Activated naive CD4-positive, alpha-beta T cell treated with anti-CD3 and anti-CD28 coated beads, Interleukin-2, amount 50 U/mL, for 24 hours (primary cell): ENCODE measurements around the gene MIA.
"Not testable (repeated sequence)": the region's sequence is repeated elsewhere in the genome, so short reads cannot be mapped to it uniquely, and the experiment has no call there.

Experiments used
- H3K27ac Mint-ChIP-seq: one replicate; pipeline ENCODE4 v1.8.0; 2021; ENCODE audit warnings: mild to moderate bottlenecking, mixed read lengths
- H3K27me3 Mint-ChIP-seq: one replicate; pipeline ENCODE4 v1.8.0; 2021; ENCODE audit warnings: mixed read lengths
- H3K36me3 Mint-ChIP-seq: one replicate; pipeline ENCODE4 v1.8.0; 2021; ENCODE audit warnings: mixed read lengths
- H3K4me1 Mint-ChIP-seq: one replicate; pipeline ENCODE4 v1.8.0; 2021; ENCODE audit warnings: mixed read lengths
- H3K4me3 Mint-ChIP-seq: one replicate; pipeline ENCODE4 v1.8.0; 2021; ENCODE audit warnings: mild to moderate bottlenecking, mixed read lengths
- H3K9me3 Mint-ChIP-seq: one replicate; pipeline ENCODE4 v1.8.0; 2021; ENCODE audit warnings: mixed read lengths

The MIA gene

DNA sequence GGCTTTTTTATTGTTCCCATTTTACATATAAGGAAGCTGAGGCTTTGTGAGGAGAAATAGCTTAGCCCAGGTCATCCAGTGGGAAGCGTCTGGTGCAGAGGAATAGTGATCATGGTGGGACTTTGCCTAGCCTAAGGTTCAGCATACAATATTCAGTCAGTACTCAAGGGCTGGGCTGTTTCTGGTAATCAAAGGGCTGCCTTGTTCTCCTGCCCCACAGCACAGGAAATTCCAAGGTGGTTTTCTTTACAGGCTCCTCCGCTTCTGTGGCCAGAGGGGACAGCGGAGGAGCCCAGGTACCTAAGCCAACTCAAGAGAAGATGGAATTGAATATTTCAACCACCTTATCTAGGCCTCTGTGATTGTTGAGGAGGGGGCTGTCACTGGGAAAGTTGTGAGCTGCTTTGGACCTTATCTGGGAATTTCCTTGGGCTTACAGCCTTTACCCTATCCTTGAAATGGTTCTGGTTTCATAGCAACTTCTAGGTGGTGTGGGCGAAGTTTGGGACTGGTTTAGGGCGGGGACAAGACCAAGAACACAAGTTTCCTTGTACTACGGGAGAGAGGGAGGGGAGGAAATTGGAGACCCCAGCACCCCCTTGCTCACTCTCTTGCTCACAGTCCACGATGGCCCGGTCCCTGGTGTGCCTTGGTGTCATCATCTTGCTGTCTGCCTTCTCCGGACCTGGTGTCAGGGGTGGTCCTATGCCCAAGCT lies at the start of gene MIA:
TSS of gene MIA (plus strand) at position 606 of the 716 bp plus-strand sequence. CDS start at position 628, 22 bp downstream.
- Mint-ChIP-seq H3K4me3 (no peak within 1 kb of the TSS), H3K9me3 (no peaks in the 10 kb centered on the region), H3K4me1 (peaks cover 36% of the 10 kb centered on the region), H3K36me3 (peaks cover 9% of the 10 kb centered on the region), H3K27ac (no peak within 1 kb of the TSS), H3K27me3 (no peaks in the 10 kb centered on the region)

DNA sequence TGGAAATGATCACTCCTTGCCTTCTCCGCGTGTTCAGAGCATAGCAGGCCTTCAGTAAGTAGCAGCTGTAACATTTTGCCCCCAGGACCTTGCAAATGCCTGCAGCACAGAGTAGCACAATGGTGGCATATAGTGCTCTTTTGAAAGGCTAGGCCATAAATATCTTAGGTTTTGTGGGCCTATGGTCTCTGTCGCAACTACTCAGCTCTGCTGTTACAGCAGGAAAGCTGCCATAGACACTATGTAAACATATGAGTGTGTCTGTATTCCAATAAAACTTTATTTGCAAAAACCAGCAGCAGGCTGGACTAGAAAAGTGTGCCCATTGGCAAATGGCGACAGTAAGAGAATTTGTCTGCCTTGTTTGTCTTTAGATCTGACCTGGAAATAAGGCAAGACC lies 49.0 kb upstream of the MIA start:
- peaks cover 15% of the 10 kb centered on the region for H3K36me3 Mint-ChIP-seq
- H3K4me1 Mint-ChIP-seq, result peaks cover 21% of the 10 kb centered on the region
- H3K27ac Mint-ChIP-seq, result no peak overlapping the region

DNA sequence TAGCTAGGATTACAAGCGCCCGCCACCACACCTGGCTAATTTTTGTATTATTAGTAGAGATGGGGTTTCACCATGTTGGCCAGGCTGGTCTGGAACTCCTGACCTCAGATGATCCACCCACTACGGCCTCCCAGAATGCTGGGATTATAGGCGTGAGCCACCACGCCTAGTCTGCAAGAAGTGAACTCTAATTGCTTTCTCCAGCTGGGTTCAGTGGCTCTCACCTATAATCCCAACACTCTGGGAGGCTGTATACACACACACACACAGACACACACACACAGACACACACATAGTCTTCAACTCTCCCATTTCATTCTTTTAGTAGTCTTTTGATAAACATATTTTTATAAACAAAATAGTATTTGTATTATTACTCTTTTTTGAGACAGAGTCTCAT lies 45.3 kb upstream of the MIA start:
- not testable (repeated sequence) for H3K27ac Mint-ChIP-seq, H3K27me3 Mint-ChIP-seq, H3K9me3 Mint-ChIP-seq, H3K4me1 Mint-ChIP-seq, H3K4me3 Mint-ChIP-seq
- peaks cover 10% of the 10 kb centered on the region for H3K36me3 Mint-ChIP-seq

More for the DNA sequence above, 49.0 kb upstream of the MIA start:
- no peaks in the 10 kb centered on the region for H3K27me3 Mint-ChIP-seq
- H3K4me3 Mint-ChIP-seq, result no peak overlapping the region
- no peaks in the 10 kb centered on the region for H3K9me3 Mint-ChIP-seq

DNA sequence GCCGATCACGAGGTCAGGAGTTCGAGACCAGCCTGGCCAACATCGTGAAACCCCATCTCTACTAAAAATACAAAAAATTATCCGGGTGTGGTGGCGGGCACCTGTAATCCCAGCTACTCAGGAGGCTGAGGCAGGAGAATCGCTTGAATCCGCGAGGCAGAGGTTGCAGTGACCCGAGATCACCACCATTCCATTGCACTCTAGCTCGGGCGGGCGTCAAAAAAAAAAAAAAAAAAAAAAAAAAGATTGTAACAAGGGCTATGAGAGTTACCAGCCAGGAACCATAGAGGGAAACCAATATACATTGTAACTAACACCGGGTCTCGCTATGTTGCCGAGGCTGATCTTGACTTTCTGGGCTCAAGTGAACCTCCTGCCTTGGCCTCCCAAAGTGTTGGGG lies 43.0 kb upstream of the MIA start:
- not testable (repeated sequence) for H3K9me3 Mint-ChIP-seq, H3K4me3 Mint-ChIP-seq, H3K27me3 Mint-ChIP-seq, H3K27ac Mint-ChIP-seq, H3K4me1 Mint-ChIP-seq
- peaks cover 14% of the 10 kb centered on the region for H3K36me3 Mint-ChIP-seq

DNA sequence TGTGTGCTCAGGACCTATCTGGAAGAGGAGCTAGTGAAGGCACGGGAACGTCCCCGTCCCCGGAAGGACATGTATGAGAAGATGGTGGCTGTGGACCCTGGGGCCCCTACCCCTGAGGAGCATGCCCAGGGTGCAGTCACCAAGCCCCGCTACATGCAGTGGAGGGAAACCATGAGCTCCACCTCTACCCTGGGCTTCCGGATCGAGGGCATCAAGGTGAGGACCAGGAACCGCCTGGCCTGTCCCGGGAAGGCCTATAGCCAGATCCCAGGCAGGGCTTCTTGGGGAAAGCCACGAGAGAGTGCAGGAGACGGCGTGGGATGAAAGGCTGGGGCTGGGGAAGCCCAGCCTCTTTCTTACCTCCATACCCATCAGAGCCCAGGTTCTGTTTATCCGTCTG lies 42.2 kb upstream of the MIA start:
- H3K27ac Mint-ChIP-seq, result no peak overlapping the region
- no peaks in the 10 kb centered on the region for H3K27me3 Mint-ChIP-seq
- no peak overlapping the region for H3K4me3 Mint-ChIP-seq
- peaks cover 14% of the 10 kb centered on the region for H3K36me3 Mint-ChIP-seq
- H3K9me3 Mint-ChIP-seq, result no peaks in the 10 kb centered on the region
- no peaks in the 10 kb centered on the region for H3K4me1 Mint-ChIP-seq

DNA sequence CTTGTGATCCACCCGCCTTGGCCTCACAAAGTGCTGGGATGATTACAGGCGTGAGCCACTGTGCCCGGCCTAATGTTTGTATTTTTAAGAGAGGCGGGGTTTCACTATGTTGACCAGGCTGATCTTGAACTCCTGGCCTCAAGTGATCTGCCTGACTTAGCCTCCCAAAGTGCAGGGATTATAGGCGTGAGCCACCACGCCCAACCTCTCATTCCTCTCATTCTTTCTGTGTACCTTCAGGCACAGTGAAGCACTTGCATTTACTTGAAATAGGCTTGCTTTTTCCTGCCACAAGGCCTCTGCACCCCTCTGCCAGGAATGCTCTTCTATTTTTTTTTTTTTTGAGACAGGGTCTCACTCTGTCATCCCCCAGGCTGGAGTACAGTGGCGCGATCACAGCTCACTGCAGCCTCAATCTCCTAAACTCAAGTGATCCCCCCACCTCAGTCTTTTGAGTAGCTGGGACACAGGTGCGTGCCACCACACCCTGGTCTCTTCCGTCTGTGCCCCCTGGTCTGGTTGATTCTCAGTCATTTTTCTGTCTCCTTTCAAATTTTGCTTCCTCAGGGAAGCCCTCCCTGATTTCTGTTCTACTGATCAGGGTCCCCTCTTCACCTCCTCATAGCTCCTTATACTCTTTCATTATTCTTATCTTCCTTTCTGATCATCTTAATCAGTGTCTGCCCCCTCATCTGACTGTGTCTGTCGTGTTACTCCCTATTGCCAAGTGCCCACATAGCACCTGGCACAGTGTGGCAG lies 40.1 kb upstream of the MIA start:
- Mint-ChIP-seq H3K4me1 (no peaks in the 10 kb centered on the region), H3K36me3 (peaks cover 14% of the 10 kb centered on the region), H3K27ac (peak overlapping the region; percentile 38), H3K9me3 (no peaks in the 10 kb centered on the region), H3K27me3 (no peaks in the 10 kb centered on the region), H3K4me3 (no peak overlapping the region)

DNA sequence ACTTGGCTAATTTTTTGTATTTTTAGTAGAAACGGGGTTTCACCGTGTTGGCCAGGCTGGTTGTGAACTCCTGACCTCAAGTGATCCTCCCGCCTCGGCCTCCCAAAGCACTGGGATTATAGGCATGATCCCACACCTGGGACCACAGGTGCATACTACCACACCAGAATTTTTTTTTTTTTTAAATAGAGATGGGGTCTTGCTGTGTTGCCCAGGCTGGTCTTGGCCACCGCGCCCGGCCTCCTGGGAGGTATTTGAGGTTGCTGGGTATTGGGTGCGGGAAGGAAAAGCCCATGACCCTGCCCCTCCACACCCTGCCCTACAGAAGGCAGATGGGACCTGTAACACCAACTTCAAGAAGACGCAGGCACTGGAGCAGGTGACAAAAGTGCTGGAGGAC lies 38.7 kb upstream of the MIA start:
- no peak overlapping the region for H3K27ac Mint-ChIP-seq
- no peak overlapping the region for H3K4me3 Mint-ChIP-seq
- no peaks in the 10 kb centered on the region for H3K27me3 Mint-ChIP-seq
- no peaks in the 10 kb centered on the region for H3K9me3 Mint-ChIP-seq
- H3K36me3 Mint-ChIP-seq, result peaks cover 6% of the 10 kb centered on the region
- no peaks in the 10 kb centered on the region for H3K4me1 Mint-ChIP-seq

DNA sequence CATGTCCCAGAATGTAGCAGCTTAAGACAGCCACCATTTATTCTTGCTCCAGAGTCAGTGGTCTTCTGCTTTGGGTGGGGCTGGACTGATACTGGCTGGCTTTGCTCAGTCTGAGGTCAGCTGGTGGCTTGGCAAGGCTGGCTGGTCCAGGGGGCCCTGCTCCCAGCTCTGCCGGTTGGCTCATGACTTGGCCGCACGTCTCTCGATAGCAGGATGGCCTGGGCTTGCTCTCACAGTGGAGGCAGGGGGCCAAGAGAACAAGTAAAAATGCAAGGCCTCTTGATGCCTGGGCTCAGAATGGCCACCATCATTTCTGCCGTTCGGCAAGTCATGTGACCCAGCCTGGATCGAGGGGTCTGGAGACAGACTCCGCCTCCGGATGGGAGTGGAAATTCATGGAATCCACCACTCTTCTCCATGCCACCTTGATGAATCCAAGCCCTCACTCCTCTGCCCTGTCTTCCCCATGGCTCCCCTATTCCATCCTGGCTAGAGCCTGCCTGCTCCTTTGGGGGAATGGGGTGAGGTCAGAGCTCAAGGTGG lies 38.1 kb upstream of the MIA start:
- Mint-ChIP-seq H3K9me3 (no peaks in the 10 kb centered on the region), H3K27ac (no peak overlapping the region), H3K27me3 (no peaks in the 10 kb centered on the region), H3K4me1 (no peaks in the 10 kb centered on the region), H3K4me3 (no peak overlapping the region), H3K36me3 (peaks cover 6% of the 10 kb centered on the region)

DNA sequence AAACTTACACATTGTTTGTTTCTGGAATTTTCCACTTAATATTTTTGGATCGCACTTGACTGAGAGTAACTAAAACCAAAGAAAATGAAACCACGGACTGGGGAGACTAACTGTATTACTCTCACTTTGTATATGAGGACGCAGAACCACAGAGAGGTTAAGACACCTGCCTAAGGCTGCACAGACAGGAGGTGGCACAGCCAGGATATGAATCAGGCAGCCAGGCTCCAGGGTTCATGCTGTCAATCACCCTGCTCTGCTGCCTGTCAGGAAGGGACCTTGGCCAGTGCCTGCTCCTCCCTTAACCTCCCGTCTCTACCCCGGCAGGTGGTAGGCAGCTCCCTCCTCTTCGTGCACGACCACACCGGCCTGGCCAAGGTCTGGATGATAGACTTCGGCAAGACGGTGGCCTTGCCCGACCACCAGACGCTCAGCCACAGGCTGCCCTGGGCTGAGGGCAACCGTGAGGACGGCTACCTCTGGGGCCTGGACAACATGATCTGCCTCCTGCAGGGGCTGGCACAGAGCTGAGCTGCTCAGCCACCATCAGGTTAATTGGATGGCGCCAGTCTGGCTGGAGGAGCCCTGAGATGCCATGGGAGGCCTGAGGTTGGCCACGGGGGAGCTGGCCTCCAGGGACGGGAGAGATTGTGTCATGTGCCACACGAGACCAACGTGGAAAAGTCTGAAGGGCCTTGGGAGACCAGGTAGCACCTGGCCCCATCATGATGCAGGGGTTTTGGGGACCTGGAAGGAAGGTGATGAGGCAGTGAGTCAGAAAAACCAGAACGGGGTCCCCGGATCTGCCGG lies 36.1 kb upstream of the MIA start:
- Mint-ChIP-seq H3K36me3 (peaks cover 6% of the 10 kb centered on the region), H3K27ac (no peak overlapping the region), H3K4me1 (no peaks in the 10 kb centered on the region)

DNA sequence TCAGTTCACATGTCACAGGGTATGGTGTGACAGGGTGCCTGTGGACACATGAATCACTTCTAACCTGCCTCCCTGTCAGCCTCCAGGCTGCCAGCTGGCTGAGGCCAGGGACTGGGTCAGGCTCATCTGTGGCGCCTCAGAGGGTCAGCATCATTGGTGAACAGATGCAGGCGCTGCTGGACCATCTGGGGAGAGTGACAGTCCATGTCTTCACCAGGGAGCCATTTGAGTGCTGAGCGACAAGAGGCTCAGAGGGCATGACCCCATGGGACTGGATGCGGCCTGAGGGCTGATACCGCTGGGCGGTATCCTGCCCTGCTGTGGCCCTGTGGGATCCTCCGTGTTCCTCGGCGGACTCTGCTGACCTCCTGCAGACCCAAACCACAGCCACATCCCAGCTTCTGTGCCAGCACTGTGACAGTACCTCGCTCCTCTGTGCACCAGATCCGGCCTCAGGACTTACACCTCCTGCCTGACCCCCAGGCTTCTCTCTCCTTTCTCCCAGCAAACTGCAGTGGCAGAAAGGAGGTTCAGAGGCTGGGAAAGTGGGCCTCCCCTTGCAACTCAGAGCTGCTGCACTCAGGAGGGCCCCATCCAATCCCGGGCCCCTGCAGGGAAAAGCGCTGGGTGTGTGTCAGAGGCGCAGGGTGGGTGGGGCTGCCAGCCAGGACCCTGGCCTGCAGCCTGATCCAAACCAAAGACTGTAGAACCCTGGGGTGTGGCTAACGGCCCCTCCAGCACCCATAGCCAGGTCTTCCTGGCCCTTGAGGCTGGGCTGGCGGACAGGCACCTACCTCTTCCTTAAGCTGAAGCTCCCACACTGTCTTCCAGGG lies 35.2 kb upstream of the MIA start:
- Mint-ChIP-seq H3K36me3 (peaks cover 6% of the 10 kb centered on the region), H3K27ac (no peak overlapping the region), H3K9me3 (no peaks in the 10 kb centered on the region)

More for the DNA sequence above, 36.1 kb upstream of the MIA start:
- H3K9me3 Mint-ChIP-seq, result no peaks in the 10 kb centered on the region
- no peak overlapping the region for H3K4me3 Mint-ChIP-seq
- no peaks in the 10 kb centered on the region for H3K27me3 Mint-ChIP-seq

DNA sequence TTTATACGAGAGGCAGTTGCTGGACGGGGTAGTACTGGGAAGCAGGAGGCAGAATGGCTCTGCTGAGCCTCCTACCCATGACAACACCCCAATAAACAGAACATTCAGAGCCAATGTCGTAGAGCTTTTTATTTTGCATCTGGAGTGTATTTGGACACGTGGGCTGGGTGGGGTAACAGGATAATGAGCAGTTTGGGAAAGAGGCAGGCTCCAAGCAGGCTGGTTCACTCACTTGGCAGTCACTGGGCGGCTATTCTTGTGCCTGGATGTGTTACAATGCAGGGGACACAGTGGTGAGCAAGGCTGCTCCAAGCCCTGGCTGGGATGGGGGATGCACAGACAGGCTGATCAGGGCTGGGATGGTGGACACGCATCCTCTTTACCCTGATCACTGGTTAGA lies 34.6 kb upstream of the MIA start:
- no peak overlapping the region for H3K27ac Mint-ChIP-seq
- no peaks in the 10 kb centered on the region for H3K27me3 Mint-ChIP-seq
- no peak overlapping the region for H3K4me3 Mint-ChIP-seq
- no peaks in the 10 kb centered on the region for H3K4me1 Mint-ChIP-seq
- H3K9me3 Mint-ChIP-seq, result no peaks in the 10 kb centered on the region
- H3K36me3 Mint-ChIP-seq, result peaks cover 3% of the 10 kb centered on the region

More for the DNA sequence above, 35.2 kb upstream of the MIA start:
- no peak overlapping the region for H3K4me3 Mint-ChIP-seq
- H3K4me1 Mint-ChIP-seq, result no peaks in the 10 kb centered on the region
- H3K27me3 Mint-ChIP-seq, result no peaks in the 10 kb centered on the region

DNA sequence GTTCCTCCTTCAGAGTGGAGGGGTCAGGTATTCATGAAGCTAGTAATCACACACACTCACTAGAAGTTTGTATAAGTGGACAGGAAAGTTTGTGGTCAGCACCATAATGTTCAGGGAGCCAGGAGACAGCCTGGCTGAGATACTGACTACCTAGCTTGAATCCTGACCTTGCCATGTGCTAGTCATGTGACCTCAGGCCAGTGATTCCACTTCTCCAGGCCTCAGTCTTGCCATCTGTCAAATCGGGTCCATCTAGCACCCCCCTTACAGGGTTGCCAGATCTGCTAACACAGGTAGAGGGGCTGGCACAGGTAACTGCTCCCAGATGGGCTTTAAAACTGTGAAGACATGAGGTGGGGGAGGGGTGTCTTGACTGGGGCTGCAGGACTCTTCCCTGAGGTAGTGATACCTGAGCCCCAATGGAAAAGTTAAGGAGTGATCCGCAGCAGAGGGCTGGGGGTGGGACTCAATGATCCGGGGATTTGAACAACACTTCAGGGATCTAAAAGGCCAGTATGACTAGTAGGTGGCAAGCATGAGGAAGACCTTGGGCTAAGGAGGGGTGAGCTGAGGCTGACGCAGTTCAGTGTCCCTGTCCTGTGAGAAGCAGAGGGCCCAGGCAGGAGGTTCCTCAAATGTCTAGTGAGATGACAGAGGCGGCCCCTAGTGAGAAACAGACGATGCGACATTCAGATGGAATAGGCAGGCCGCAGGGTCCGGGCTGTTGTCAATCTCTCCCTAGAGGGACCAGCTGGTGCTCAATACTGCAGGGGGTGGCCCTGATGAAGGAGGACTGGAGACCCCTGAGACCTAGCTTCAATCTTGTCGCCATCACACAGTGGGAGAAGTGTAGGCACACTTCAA lies 33.6 kb upstream of the MIA start:
- no peaks in the 10 kb centered on the region for H3K4me1 Mint-ChIP-seq
- H3K9me3 Mint-ChIP-seq, result no peaks in the 10 kb centered on the region
- no peak overlapping the region for H3K27ac Mint-ChIP-seq
- H3K4me3 Mint-ChIP-seq, result no peak overlapping the region
- no peaks in the 10 kb centered on the region for H3K27me3 Mint-ChIP-seq
- peaks cover 3% of the 10 kb centered on the region for H3K36me3 Mint-ChIP-seq

DNA sequence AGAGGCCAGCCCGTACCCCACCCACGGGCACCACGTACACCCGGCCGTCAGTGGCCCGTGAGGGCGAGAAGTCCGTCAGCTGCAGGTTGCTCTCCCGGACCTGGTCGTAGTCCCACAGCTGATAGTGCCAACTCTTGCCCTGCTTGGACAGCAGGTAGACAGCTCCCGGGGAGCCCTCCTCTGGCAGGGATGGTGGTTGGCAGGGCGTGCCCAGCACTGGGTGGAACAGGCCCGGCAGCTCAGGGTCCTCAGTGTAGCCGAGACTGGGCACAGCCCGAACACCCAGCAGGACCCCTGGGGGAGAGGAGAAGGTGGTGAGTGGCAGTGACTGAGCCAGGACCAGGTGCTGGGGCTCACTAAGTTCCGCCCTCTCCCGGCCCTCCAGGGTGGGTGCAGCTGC lies 32.8 kb upstream of the MIA start:
- Mint-ChIP-seq H3K4me1 (no peaks in the 10 kb centered on the region), H3K27ac (no peak overlapping the region), H3K27me3 (no peaks in the 10 kb centered on the region), H3K9me3 (no peaks in the 10 kb centered on the region), H3K4me3 (no peak overlapping the region), H3K36me3 (peaks cover 3% of the 10 kb centered on the region)

DNA sequence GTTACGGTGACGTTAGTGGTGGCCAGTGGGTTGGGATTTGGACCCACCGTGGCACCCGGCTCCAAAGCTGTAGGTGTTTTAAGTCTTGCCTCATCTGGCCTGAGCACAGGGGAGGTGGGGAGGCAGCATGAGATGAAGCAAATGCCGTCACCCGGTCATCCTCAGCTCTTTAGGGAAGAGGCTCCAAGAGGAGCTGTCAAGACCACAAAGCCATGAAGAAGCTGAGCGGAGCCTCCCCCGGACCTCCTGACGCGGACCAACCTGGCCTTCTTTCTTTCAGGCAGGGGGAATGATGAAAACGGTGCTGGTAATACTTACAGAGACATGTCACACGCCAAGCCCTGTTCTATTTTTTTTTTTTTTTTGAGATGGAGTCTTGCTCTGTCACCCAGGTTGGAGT lies 32.4 kb upstream of the MIA start:
- Mint-ChIP-seq H3K27ac (no peak overlapping the region), H3K9me3 (no peaks in the 10 kb centered on the region), H3K36me3 (peaks cover 3% of the 10 kb centered on the region), H3K4me3 (no peak overlapping the region), H3K4me1 (no peaks in the 10 kb centered on the region), H3K27me3 (no peaks in the 10 kb centered on the region)
